H1 (cell line): ENCODE data around the gene IFNK. TPM values are rescaled to one million over a fixed set of nuclear protein-coding genes. Genes with fewer than 3 reads are reported as not detected.

ENCODE experiments used
- CTCF ChIA-PET: fragments of 300-600 bp; sonication (Branson Sonifier 250); formaldehyde crosslinking; loops from one replicate; lab custom pipeline; 2021; ENCODE audit not compliant: partially characterized antibody; lab: Charles Lee
- POLR2A ChIA-PET: fragments of 300-600 bp; sonication (Branson Sonifier 250); formaldehyde crosslinking; loops from one replicate; lab custom pipeline; 2021; ENCODE audit warnings: inconsistent platforms; ENCODE audit not compliant: partially characterized antibody; lab: Charles Lee
- DNase-seq, 2 experiments: peaks; one replicate each; pipeline versions ENCODE4 v3.0.0 to v3.0.0-alpha.2; 2010 to 2022; ENCODE audit warnings: low spot score in 2 of 2, low read depth in 1 of 2, mixed read lengths in 1 of 2
- FAIRE-seq: peaks from 2 replicates; lab custom pipeline; 2011; peaks lifted over from hg19 to GRCh38; lab: Jason Lieb, UNC
- H2AFZ ChIP-seq: 2 replicates; pipeline ENCODE4 v1.8.1; 2012; ENCODE audit warnings: low read length, inconsistent platforms
- H2AK5ac ChIP-seq: 2 replicates; pipeline ENCODE4 v1.6.1; 2013; ENCODE audit warnings: low read depth, low read length
- H2BK120ac ChIP-seq: replicated peaks from 2 replicates; pipeline ENCODE3; 2013; ENCODE audit warnings: low read depth, low read length, inconsistent platforms
- H2BK12ac ChIP-seq: 2 replicates; pipeline ENCODE4 v1.6.1; 2013; ENCODE audit warnings: low read depth, low read length
- H2BK15ac ChIP-seq: 2 replicates; pipeline ENCODE4 v1.6.1; 2013; ENCODE audit warnings: low read length
- H2BK20ac ChIP-seq: 2 replicates; pipeline ENCODE4 v1.6.1; 2013; ENCODE audit warnings: low read length
- H2BK5ac ChIP-seq: 2 replicates; pipeline ENCODE4 v1.6.1; 2013; ENCODE audit warnings: low read depth, low read length
- H3K14ac ChIP-seq: 2 replicates; pipeline ENCODE4 v1.6.1; 2013; ENCODE audit warnings: inconsistent platforms; ENCODE audit not compliant: insufficient read length
- H3K18ac ChIP-seq: 2 replicates; pipeline ENCODE4 v1.6.1; 2013; ENCODE audit warnings: low read length; ENCODE audit errors: extremely low read depth
- H3K23ac ChIP-seq: 2 replicates; pipeline ENCODE4 v1.6.1; 2013; ENCODE audit warnings: inconsistent platforms; ENCODE audit not compliant: insufficient read length
- H3K23me2 ChIP-seq: 2 replicates; pipeline ENCODE4 v1.6.1; 2013; ENCODE audit warnings: low read depth, low read length
- H3K27ac ChIP-seq: 2 replicates; pipeline ENCODE4 v1.6.1; 2011; ENCODE audit warnings: low read depth, low read length, inconsistent platforms
- H3K27me3 ChIP-seq, 4 experiments: replicated peaks in 1 of 4; 1 replicate in 1 of 4; 2 replicates in 3 of 4; pipeline versions ENCODE4 v1.6.1 to v1.8.1; 2011 to 2013; ENCODE audit warnings: low read length in 3 of 4, mild to moderate bottlenecking in 3 of 4, inconsistent platforms in 2 of 4, mixed read lengths in 2 of 4, moderate library complexity in 1 of 4; ENCODE audit not compliant: control insufficient read depth in 3 of 4, insufficient read depth in 3 of 4; ENCODE audit errors: extremely low read depth in 1 of 4
- H3K36me3 ChIP-seq, 4 experiments: 2 replicates each; pipeline versions ENCODE4 v1.6.1 to v1.8.1; 2011 to 2013; ENCODE audit warnings: mild to moderate bottlenecking in 4 of 4, low read length in 3 of 4, moderate library complexity in 2 of 4, control low read depth in 1 of 4, inconsistent platforms in 1 of 4; ENCODE audit not compliant: insufficient read depth in 4 of 4, control insufficient read depth in 2 of 4
- H3K4ac ChIP-seq: replicated peaks from 2 replicates; pipeline ENCODE3; 2013; ENCODE audit warnings: low read length, low read depth, mixed read lengths, inconsistent platforms; ENCODE audit not compliant: insufficient read length
- H3K4me1 ChIP-seq, 4 experiments: replicated peaks in 1 of 4; 1 replicate in 1 of 4; 2 replicates in 3 of 4; pipeline versions ENCODE4 v1.6.1 to v1.8.1; 2011 to 2013; ENCODE audit warnings: low read length in 3 of 4, inconsistent platforms in 2 of 4, mixed read lengths in 1 of 4; ENCODE audit not compliant: insufficient read depth in 4 of 4, control insufficient read depth in 3 of 4
- H3K4me2 ChIP-seq, 2 experiments: 2 replicates each; pipeline versions ENCODE4 v1.6.1 to v1.8.1; 2011 to 2013; ENCODE audit warnings: low read depth in 2 of 2, low read length in 2 of 2, control low read depth in 1 of 2, inconsistent platforms in 1 of 2, mild to moderate bottlenecking in 1 of 2; ENCODE audit not compliant: insufficient read depth in 1 of 2
- H3K4me3 ChIP-seq, 4 experiments: fragments of 200-600, 300-600 bp in 1 of 4; sonication (generic), shearing (Covaris generic), sonication (Bioruptor Twin) in 1 of 4; 2 replicates each; pipeline versions ENCODE4 v1.5.1 to v1.8.1; 2011 to 2016; ENCODE audit warnings: low read length in 4 of 4, low read depth in 3 of 4, control low read depth in 2 of 4, inconsistent platforms in 2 of 4, mild to moderate bottlenecking in 2 of 4, mixed read lengths in 1 of 4, moderate library complexity in 1 of 4; ENCODE audit not compliant: insufficient read depth in 2 of 4; ENCODE audit errors: extremely low read depth in 1 of 4
- H3K56ac ChIP-seq: replicated peaks from 2 replicates; pipeline ENCODE3; 2013; ENCODE audit warnings: low read depth, mild to moderate bottlenecking, mixed read lengths, low read length, inconsistent platforms; ENCODE audit not compliant: insufficient read length
- H3K79me1 ChIP-seq: 2 replicates; pipeline ENCODE4 v1.6.1; 2013; ENCODE audit warnings: low read depth, low read length, control low read depth
- H3K79me2 ChIP-seq, 2 experiments: 2 replicates each; pipeline versions ENCODE4 v1.6.1 to v1.8.1; 2012 to 2013; ENCODE audit warnings: low read length in 2 of 2, mild to moderate bottlenecking in 2 of 2, inconsistent platforms in 1 of 2; ENCODE audit not compliant: insufficient read depth in 2 of 2, control insufficient read depth in 1 of 2
- H3K9ac ChIP-seq, 4 experiments: replicated peaks in 1 of 4; 1 replicate in 1 of 4; 2 replicates in 3 of 4; pipeline versions ENCODE4 v1.6.1 to v1.8.1; 2011 to 2013; ENCODE audit warnings: low read depth in 3 of 4, low read length in 3 of 4, control low read depth in 2 of 4, mild to moderate bottlenecking in 2 of 4, moderate library complexity in 2 of 4, inconsistent platforms in 1 of 4; ENCODE audit errors: extremely low read depth in 1 of 4
- H3K9me3 ChIP-seq, 2 experiments: 2 replicates each; pipeline versions ENCODE4 v1.6.1 to v1.8.1; 2012 to 2013; ENCODE audit warnings: mild to moderate bottlenecking in 2 of 2, moderate library complexity in 2 of 2, control low read depth in 1 of 2, inconsistent platforms in 1 of 2, low read depth in 1 of 2, low read length in 1 of 2, mixed read lengths in 1 of 2; ENCODE audit not compliant: insufficient read depth in 2 of 2
- H4K20me1 ChIP-seq, 2 experiments: replicated peaks in 1 of 2; 2 replicates each; pipeline versions ENCODE3 to v1.8.1; 2011 to 2013; ENCODE audit warnings: inconsistent platforms in 2 of 2, low read length in 2 of 2, mild to moderate bottlenecking in 1 of 2; ENCODE audit not compliant: insufficient read depth in 2 of 2, control insufficient read depth in 1 of 2
- H4K5ac ChIP-seq: 2 replicates; pipeline ENCODE4 v1.6.1; 2013; ENCODE audit warnings: low read length, low read depth, mixed read lengths, inconsistent platforms; ENCODE audit not compliant: insufficient read length
- H4K8ac ChIP-seq: 2 replicates; pipeline ENCODE4 v1.8.0; 2013; ENCODE audit warnings: mild to moderate bottlenecking, moderate library complexity, low read length, inconsistent platforms; ENCODE audit not compliant: insufficient read depth; ENCODE audit errors: extremely low read depth
- H4K91ac ChIP-seq: replicated peaks from 2 replicates; pipeline ENCODE3; 2013; ENCODE audit warnings: low read length, mixed read lengths, inconsistent platforms; ENCODE audit not compliant: insufficient read length
- CHD2 ChIP-seq: IDR thresholded peaks from 2 replicates; pipeline ENCODE4 v1.6.1; 2012; ENCODE audit warnings: low read length, improper control_type of control experiment
- EP300 ChIP-seq, 2 experiments: IDR thresholded peaks; 1 replicate in 1 of 2; 2 replicates in 1 of 2; pipeline ENCODE4 v1.6.1; 2011 to 2012; ENCODE audit warnings: low read depth in 2 of 2, low read length in 2 of 2, mild to moderate bottlenecking in 2 of 2, borderline replicate concordance in 1 of 2, inconsistent platforms in 1 of 2, moderate library complexity in 1 of 2
- FOSL1 ChIP-seq: IDR thresholded peaks from 2 replicates; pipeline ENCODE4 v1.6.1; 2011; ENCODE audit warnings: mild to moderate bottlenecking, low read depth, low read length, moderate library complexity; ENCODE audit not compliant: insufficient read depth
- GTF2F1 ChIP-seq: IDR thresholded peaks from 2 replicates; pipeline ENCODE4 v1.6.1; 2012; ENCODE audit warnings: low read depth, low read length, improper control_type of control experiment, borderline replicate concordance
- JUND ChIP-seq: IDR thresholded peaks from 2 replicates; pipeline ENCODE4 v1.6.1; 2011; ENCODE audit warnings: mild to moderate bottlenecking, improper control_type of control experiment, low read length
- KDM5A ChIP-seq: fragments of 200-600 bp; IDR thresholded peaks from 2 replicates; pipeline ENCODE4 v1.7.1; 2012; ENCODE audit warnings: mild to moderate bottlenecking, low read length, inconsistent platforms, mixed read lengths
- PHF8 ChIP-seq: fragments of 200-600 bp; sonication (generic); conservative IDR thresholded peaks from 2 replicates; pipeline ENCODE4 v1.7.1; 2012; ENCODE audit warnings: low read depth, mild to moderate bottlenecking, inconsistent platforms, low read length, moderate library complexity
- RBBP5 ChIP-seq: IDR thresholded peaks from 2 replicates; pipeline ENCODE4 v1.7.1; 2012; ENCODE audit warnings: low read depth, mild to moderate bottlenecking, inconsistent platforms, low read length, moderate library complexity, borderline replicate concordance
- SRF ChIP-seq: IDR thresholded peaks from 2 replicates; pipeline ENCODE4 v1.6.1; 2011; ENCODE audit warnings: mild to moderate bottlenecking, low read depth, low read length, moderate library complexity
- TBP ChIP-seq: IDR thresholded peaks from 2 replicates; pipeline ENCODE4 v1.6.1; 2011; ENCODE audit warnings: low read depth, low read length, improper control_type of control experiment
- ZNF274 ChIP-seq: IDR thresholded peaks from 2 replicates; pipeline ENCODE4 v1.7.0; 2012; ENCODE audit warnings: low read length, borderline replicate concordance; ENCODE audit errors: extremely low read depth
- polyA plus RNA-seq, 7 experiments: library from polyadenylated mRNA; depleted of rRNA in 3 of 7; stranded (reverse) in 5 of 7; unstranded in 2 of 7; fragments of >200 nt in 5 of 7; fragments of 200-250 nt in 2 of 7; gene quantifications; 1 replicate in 5 of 7; 2 replicates in 1 of 7; 4 replicates in 1 of 7; pipeline versions ENCODE4 v1.2.1 to v1.2.3, GENCODE V29; 2011 to 2013; ENCODE audit warnings: missing spikeins in 2 of 7, mixed read lengths in 2 of 7
- total RNA-seq: library from RNA; stranded (reverse); fragmentation: NEBNext Ultra II Directional; extraction: Animal tissue kit (Norgen Biotek cat#: 25700); gene quantifications from 2 replicates; pipeline ENCODE4 v1.2.1, GENCODE V29; 2021
- TF ChIP-seq, protein P1 (sequence below): IDR thresholded peaks from 2 replicates; pipeline ENCODE4 v1.6.1; 2012; ENCODE audit warnings: inconsistent platforms

The IFNK gene
- total and polyA plus RNA-seq, 2 of the 8 experiments (the other 6 are each of a cell fraction or from before 2014, with no cell fraction given): not detected

GRCh38 chr9:27523141-27523540, 949 bp upstream of the IFNK start:
- Histone ChIP-seq H3K79me1 (peaks cover 2% of the 10 kb centered on the region; the same call in 1 of the 2 replicates), H2BK120ac (no peak overlapping the region), H2BK12ac (no peak overlapping the region), H4K8ac (no peak overlapping the region), H3K18ac (no peak overlapping the region), H3K27me3 (peaks cover 0 to 3% (median under 1%) of the 10 kb centered on the region in 4 experiments; a peak in 2 of 7 replicates), H3K23me2 (peaks cover 7% of the 10 kb centered on the region; the same call in 1 of the 2 replicates), H3K79me2 (peaks cover 0 to 25% of the 10 kb centered on the region in 2 experiments; a peak in 3 of 4 replicates), H2BK15ac (no peak overlapping the region), H3K4me3 (no peak overlapping the region), H4K20me1 (no peaks in the 10 kb centered on the region), H3K36me3 (no peaks in the 10 kb centered on the region), H2AFZ (no peak overlapping the region), H4K5ac (no peak overlapping the region), H4K91ac (no peak overlapping the region), H3K4ac (no peak overlapping the region), H3K9me3 (no peaks in the 10 kb centered on the region), H3K27ac (no peak overlapping the region), H3K9ac (no peak overlapping the region), H3K23ac (no peak overlapping the region), H3K56ac (no peak overlapping the region), H2AK5ac (no peak overlapping the region), H2BK5ac (no peak overlapping the region), H2BK20ac (no peak overlapping the region), H3K4me1 (peaks cover 2 to 11% (median 6%) of the 10 kb centered on the region in 4 experiments; a peak in 3 of 7 replicates), H3K4me2 (no peak overlapping the region), H3K14ac (no peak overlapping the region)
- FAIRE-seq (peak; percentile 7), DNase-seq (no peak)
- CTCF ChIA-PET: interaction anchor here (0.7 to 1.6 kb wide), 2 partner anchors 13 to 190 kb away, joined by 3 to 4 read pairs; no protein-coding TSS in a partner anchor
- no peak for TF ChIP-seq EP300 (IDR thresholded peaks at IDR 0.05; ENCODE audit: borderline replicate concordance in 1 of 2, low read depth in 2 of 2, low read length in 2 of 2)
- no peak for TF ChIP-seq RBBP5
- TF ChIP-seq GTF2F1: no peak
- no peak for TF ChIP-seq TBP
- no peak for TF ChIP-seq KDM5A
- TF ChIP-seq PHF8: no peak
- no peak for TF ChIP-seq SRF
- no peak for TF ChIP-seq JUND
- no peak for TF ChIP-seq ZNF274
- TF ChIP-seq, protein P1, sequence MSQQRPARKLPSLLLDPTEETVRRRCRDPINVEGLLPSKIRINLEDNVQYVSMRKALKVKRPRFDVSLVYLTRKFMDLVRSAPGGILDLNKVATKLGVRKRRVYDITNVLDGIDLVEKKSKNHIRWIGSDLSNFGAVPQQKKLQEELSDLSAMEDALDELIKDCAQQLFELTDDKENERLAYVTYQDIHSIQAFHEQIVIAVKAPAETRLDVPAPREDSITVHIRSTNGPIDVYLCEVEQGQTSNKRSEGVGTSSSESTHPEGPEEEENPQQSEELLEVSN: no peak
- TF ChIP-seq FOSL1: no peak
- no peak for TF ChIP-seq CHD2
- POLR2A ChIA-PET: interaction anchor here (1.2 kb wide), 1 partner anchor 190 kb away, joined by 3 read pairs; no protein-coding TSS in a partner anchor
